OCI-LY7 (cell line): Measurements from ENCODE around the gene RNF11.

Experiments used
- EZH2phosphoT487 ChIP-seq: fragments of 200-600 bp; sonication (generic); IDR thresholded peaks from 2 replicates; pipeline ENCODE4 v1.6.1; 2018; ENCODE audit warnings: low read depth, borderline replicate concordance, mild to moderate bottlenecking, mixed run types, antibody characterized with exemption, low read length, moderate library complexity, mixed read lengths
- TF ChIP-seq, protein P1 (sequence below): fragments of 200-600 bp; sonication (generic); conservative IDR thresholded peaks from 2 replicates; pipeline ENCODE4 v1.5.1; 2014; ENCODE audit warnings: mild to moderate bottlenecking, antibody characterized with exemption, low read length, moderate library complexity, mixed read lengths

DNA sequence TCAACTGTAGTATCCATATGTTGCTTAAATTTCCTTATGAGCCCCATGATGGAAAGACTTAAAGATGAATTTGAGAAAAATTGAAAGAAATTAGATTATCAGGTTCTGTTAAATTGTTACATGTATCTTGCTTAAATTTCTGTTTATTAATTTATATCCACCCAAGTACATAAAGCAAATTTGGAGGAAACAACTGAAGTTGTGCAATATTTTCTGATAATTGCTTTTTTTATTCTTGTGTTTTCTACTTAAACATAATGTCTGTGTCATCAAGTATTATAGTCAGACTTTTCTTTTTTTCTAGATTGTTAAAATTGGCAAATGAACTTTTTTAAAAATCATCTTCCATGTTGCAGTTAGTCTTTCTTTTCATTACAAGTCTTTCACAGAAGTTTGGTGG lies 36.8 kb downstream of the RNF11 start:
- TF ChIP-seq, protein P1, sequence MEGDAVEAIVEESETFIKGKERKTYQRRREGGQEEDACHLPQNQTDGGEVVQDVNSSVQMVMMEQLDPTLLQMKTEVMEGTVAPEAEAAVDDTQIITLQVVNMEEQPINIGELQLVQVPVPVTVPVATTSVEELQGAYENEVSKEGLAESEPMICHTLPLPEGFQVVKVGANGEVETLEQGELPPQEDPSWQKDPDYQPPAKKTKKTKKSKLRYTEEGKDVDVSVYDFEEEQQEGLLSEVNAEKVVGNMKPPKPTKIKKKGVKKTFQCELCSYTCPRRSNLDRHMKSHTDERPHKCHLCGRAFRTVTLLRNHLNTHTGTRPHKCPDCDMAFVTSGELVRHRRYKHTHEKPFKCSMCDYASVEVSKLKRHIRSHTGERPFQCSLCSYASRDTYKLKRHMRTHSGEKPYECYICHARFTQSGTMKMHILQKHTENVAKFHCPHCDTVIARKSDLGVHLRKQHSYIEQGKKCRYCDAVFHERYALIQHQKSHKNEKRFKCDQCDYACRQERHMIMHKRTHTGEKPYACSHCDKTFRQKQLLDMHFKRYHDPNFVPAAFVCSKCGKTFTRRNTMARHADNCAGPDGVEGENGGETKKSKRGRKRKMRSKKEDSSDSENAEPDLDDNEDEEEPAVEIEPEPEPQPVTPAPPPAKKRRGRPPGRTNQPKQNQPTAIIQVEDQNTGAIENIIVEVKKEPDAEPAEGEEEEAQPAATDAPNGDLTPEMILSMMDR: no peak
- TF ChIP-seq EZH2phosphoT487: no peak
